HFFc6 (cell line): ENCODE data around the gene CYTH3. TPM values are rescaled to one million over a fixed set of nuclear protein-coding genes. Genes with fewer than 3 reads are reported as not detected.

Experiments used
- DNase-seq: peaks from one replicate; pipeline ENCODE4 v3.0.0-alpha.2; 2018
- H3K27ac Mint-ChIP-seq: 2 replicates; pipeline ENCODE4 v1.8.0; 2020; ENCODE audit warnings: mild to moderate bottlenecking, mixed read lengths
- H3K27me3 Mint-ChIP-seq: 2 replicates; pipeline ENCODE4 v1.8.0; 2021; ENCODE audit warnings: mild to moderate bottlenecking, moderate library complexity, mixed read lengths; ENCODE audit not compliant: insufficient read depth
- H3K36me3 Mint-ChIP-seq: 2 replicates; pipeline ENCODE4 v1.8.0; 2021; ENCODE audit warnings: low read depth, mixed read lengths
- H3K4me1 Mint-ChIP-seq: 2 replicates; pipeline ENCODE4 v1.8.0; 2020; ENCODE audit warnings: low read depth, mixed read lengths
- H3K4me3 Mint-ChIP-seq: 2 replicates; pipeline ENCODE4 v1.8.0; 2020; ENCODE audit warnings: mild to moderate bottlenecking, moderate library complexity, mixed read lengths
- H3K9me3 Mint-ChIP-seq: 2 replicates; pipeline ENCODE4 v1.8.0; 2020; ENCODE audit warnings: mild to moderate bottlenecking, mixed read lengths
- CTCF ChIP-seq: fragments of 200-600 bp; sonication (generic); IDR thresholded peaks from 2 replicates; pipeline ENCODE4 v1.5.0; 2021; ENCODE audit warnings: antibody characterized with exemption, mild to moderate bottlenecking
- total RNA-seq, 6 experiments: library from RNA; stranded (reverse); fragmentation: NEBNext Ultra II Directional; extraction: Animal tissue kit (Norgen Biotek cat#: 25700); gene quantifications; 2 replicates in 1 of 6; 3 replicates in 5 of 6; pipeline ENCODE4 v1.2.3, GENCODE V29; 2021

CYTH3 gene
- total RNA-seq, 6 experiments from 2014 or later, result 38.6 to 53.6 (median 47.9) TPM

- H3K27me3 Mint-ChIP-seq, result no peaks in the 10 kb centered on the region
- H3K4me1 Mint-ChIP-seq, result peaks cover 45% of the 10 kb centered on the region
- H3K9me3 Mint-ChIP-seq, result peaks cover 3% of the 10 kb centered on the region; the same call in 1 of the 2 replicates
- H3K36me3 Mint-ChIP-seq, result no peaks in the 10 kb centered on the region
- H3K4me3 Mint-ChIP-seq, result no peak overlapping the region
- peak overlapping the region; percentile 11; the same call in 1 of the 2 replicates for H3K27ac Mint-ChIP-seq
- TF ChIP-seq CTCF, result no peak
- no peak for DNase-seq
Measured at GRCh38 chr7:6278749-6279310, 6.4 kb upstream of the CYTH3 start.

- no peak for DNase-seq
- Mint-ChIP-seq H3K4me1 (peaks cover 47% of the 10 kb centered on the region), H3K9me3 (no peaks in the 10 kb centered on the region), H3K4me3 (no peak overlapping the region), H3K36me3 (no peaks in the 10 kb centered on the region), H3K27ac (no peak overlapping the region), H3K27me3 (no peaks in the 10 kb centered on the region)
- TF ChIP-seq CTCF, result no peak
Measured at GRCh38 chr7:6277476-6277875, 5.1 kb upstream of the CYTH3 start.

GRCh38 chr7:6276911-6277408 lies 4.5 kb upstream of the CYTH3 start:
- H3K9me3 Mint-ChIP-seq, result no peaks in the 10 kb centered on the region
- TF ChIP-seq CTCF, result no peak
- peaks cover under 1% of the 10 kb centered on the region; the same call in 1 of the 2 replicates for H3K36me3 Mint-ChIP-seq
- DNase-seq, result no peak
- H3K27ac Mint-ChIP-seq, result no peak overlapping the region
- H3K4me1 Mint-ChIP-seq, result peaks cover 43% of the 10 kb centered on the region
- no peaks in the 10 kb centered on the region for H3K27me3 Mint-ChIP-seq
- no peak overlapping the region for H3K4me3 Mint-ChIP-seq

GRCh38 chr7:6274743-6275142 lies 2.3 kb upstream of the CYTH3 start:
- TF ChIP-seq CTCF, result no peak
- no peak overlapping the region for H3K27ac Mint-ChIP-seq
- peaks cover 4% of the 10 kb centered on the region; the same call in 1 of the 2 replicates for H3K27me3 Mint-ChIP-seq
- H3K4me3 Mint-ChIP-seq, result no peak overlapping the region
- no peaks in the 10 kb centered on the region for H3K9me3 Mint-ChIP-seq
- H3K4me1 Mint-ChIP-seq, result peaks cover 56% of the 10 kb centered on the region
- no peak for DNase-seq
- peaks cover 7% of the 10 kb centered on the region for H3K36me3 Mint-ChIP-seq

- H3K9me3 Mint-ChIP-seq, result no peaks in the 10 kb centered on the region
- H3K27ac Mint-ChIP-seq, result no peak overlapping the region
- H3K4me3 Mint-ChIP-seq, result no peak overlapping the region
- peaks cover 4% of the 10 kb centered on the region; the same call in 1 of the 2 replicates for H3K27me3 Mint-ChIP-seq
- TF ChIP-seq CTCF, result no peak
- no peak for DNase-seq
- peaks cover 59% of the 10 kb centered on the region for H3K4me1 Mint-ChIP-seq
- H3K36me3 Mint-ChIP-seq, result peaks cover 14% of the 10 kb centered on the region
Measured at GRCh38 chr7:6273917-6274630, 1.6 kb upstream of the CYTH3 start.
